ENCODE results near the gene KLK5.

DNA sequence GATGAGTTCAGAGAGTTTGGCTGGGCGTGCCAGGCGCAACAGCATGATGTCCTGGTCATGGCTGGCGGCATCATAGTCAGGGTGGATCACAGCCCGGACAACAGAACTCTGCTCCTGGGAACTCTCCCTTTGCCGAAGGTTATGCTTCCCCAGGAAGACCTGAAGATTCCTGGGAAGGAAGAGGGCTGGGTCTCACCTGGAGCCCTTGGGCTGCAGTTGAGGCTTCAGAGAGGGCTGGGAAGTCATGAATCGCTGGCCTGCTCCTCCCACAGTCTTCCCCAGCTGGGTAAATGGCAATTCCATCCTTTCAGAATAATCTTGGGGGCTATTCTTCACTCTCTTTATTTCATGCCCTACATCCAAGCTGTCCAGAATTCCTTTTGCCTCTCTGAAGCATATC, 10.5 kb upstream of the KLK5 start:
- TF ChIP-seq, protein P1, sequence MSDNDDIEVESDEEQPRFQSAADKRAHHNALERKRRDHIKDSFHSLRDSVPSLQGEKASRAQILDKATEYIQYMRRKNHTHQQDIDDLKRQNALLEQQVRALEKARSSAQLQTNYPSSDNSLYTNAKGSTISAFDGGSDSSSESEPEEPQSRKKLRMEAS (IDR thresholded peaks at IDR 0.05), result no peak
- no peak for TF ChIP-seq RAD21 (IDR thresholded peaks at IDR 0.05; ENCODE audit: low read depth)
- no peak for TF ChIP-seq USF1 (IDR thresholded peaks at IDR 0.05)
- no peak for TF ChIP-seq YY1 (IDR thresholded peaks at IDR 0.05; ENCODE audit: low read depth)

All from Ishikawa (cell line).